H9 (cell line): Measurements from ENCODE around the gene EDIL3. TPM values are rescaled to one million over a fixed set of nuclear protein-coding genes. Genes with fewer than 3 reads are reported as not detected.

Source experiments
- DNase-seq: peaks from one replicate; pipeline ENCODE4 v3.0.0-alpha.2; 2017
- H2AFZ ChIP-seq: one replicate; pipeline ENCODE4 v1.6.1; 2013; ENCODE audit warnings: mild to moderate bottlenecking, low read length, control low read depth, moderate library complexity
- H2AK5ac ChIP-seq: 2 replicates; pipeline ENCODE4 v1.6.1; 2013; ENCODE audit warnings: low read length, control low read depth, mixed read lengths; ENCODE audit not compliant: insufficient read length
- H2BK120ac ChIP-seq: one replicate; pipeline ENCODE4 v1.6.1; 2013; ENCODE audit warnings: low read depth, mild to moderate bottlenecking, low read length, control low read depth, inconsistent platforms; ENCODE audit not compliant: poor library complexity, severe bottlenecking
- H2BK12ac ChIP-seq: 2 replicates; pipeline ENCODE4 v1.6.1; 2013; ENCODE audit warnings: low read length, control low read depth, mixed read lengths, low read depth; ENCODE audit not compliant: insufficient read length
- H2BK15ac ChIP-seq: 2 replicates; pipeline ENCODE4 v1.6.1; 2013; ENCODE audit warnings: low read depth, low read length, control low read depth
- H2BK20ac ChIP-seq: one replicate; pipeline ENCODE4 v1.6.1; 2013; ENCODE audit warnings: low read depth, mild to moderate bottlenecking, low read length, control low read depth, inconsistent platforms; ENCODE audit not compliant: poor library complexity, severe bottlenecking
- H2BK5ac ChIP-seq: 2 replicates; pipeline ENCODE4 v1.6.1; 2013; ENCODE audit warnings: low read length, control low read depth, mixed read lengths; ENCODE audit not compliant: insufficient read length
- H3K14ac ChIP-seq: 2 replicates; pipeline ENCODE4 v1.6.1; 2013; ENCODE audit warnings: low read length, control low read depth; ENCODE audit not compliant: insufficient read depth
- H3K18ac ChIP-seq: 2 replicates; pipeline ENCODE4 v1.6.1; 2013; ENCODE audit warnings: low read depth, mild to moderate bottlenecking, mixed read lengths, low read length, control low read depth; ENCODE audit not compliant: insufficient read length
- H3K23ac ChIP-seq: 2 replicates; pipeline ENCODE4 v1.6.1; 2013; ENCODE audit warnings: low read length, control low read depth, mixed read lengths, low read depth; ENCODE audit not compliant: insufficient read length
- H3K23me2 ChIP-seq: 2 replicates; pipeline ENCODE4 v1.6.1; 2013; ENCODE audit warnings: low read depth, mild to moderate bottlenecking, mixed read lengths, low read length, control low read depth; ENCODE audit not compliant: insufficient read length, poor library complexity, severe bottlenecking
- H3K27ac ChIP-seq: 2 replicates; pipeline ENCODE4 v1.5.1; 2013; ENCODE audit warnings: low read length, control low read depth, mixed read lengths, low read depth; ENCODE audit not compliant: insufficient read length
- H3K27me3 ChIP-seq: 2 replicates; pipeline ENCODE4 v1.6.1; 2013; ENCODE audit warnings: low read length, control low read depth, inconsistent platforms; ENCODE audit not compliant: insufficient read depth
- H3K4ac ChIP-seq: 2 replicates; pipeline ENCODE4 v1.6.1; 2013; ENCODE audit warnings: low read depth, mild to moderate bottlenecking, control low read depth, inconsistent platforms, low read length, moderate library complexity
- H3K4me1 ChIP-seq: 2 replicates; pipeline ENCODE4 v1.6.1; 2013; ENCODE audit warnings: low read length, control low read depth, inconsistent platforms; ENCODE audit not compliant: insufficient read depth
- H3K4me2 ChIP-seq: 2 replicates; pipeline ENCODE4 v1.6.1; 2013; ENCODE audit warnings: low read length, control low read depth, mixed read lengths; ENCODE audit not compliant: insufficient read length, insufficient read depth
- H3K56ac ChIP-seq: 2 replicates; pipeline ENCODE4 v1.6.1; 2013; ENCODE audit warnings: low read depth, mild to moderate bottlenecking, mixed read lengths, low read length, control low read depth; ENCODE audit not compliant: insufficient read length
- H3K79me1 ChIP-seq: 2 replicates; pipeline ENCODE4 v1.6.1; 2013; ENCODE audit warnings: low read depth, mild to moderate bottlenecking, moderate library complexity, low read length, control low read depth, inconsistent platforms; ENCODE audit not compliant: insufficient read depth, poor library complexity, severe bottlenecking
- H3K79me2 ChIP-seq: 2 replicates; pipeline ENCODE4 v1.6.1; 2013; ENCODE audit warnings: low read length, control low read depth, inconsistent platforms; ENCODE audit not compliant: insufficient read depth
- H3K9ac ChIP-seq: 2 replicates; pipeline ENCODE4 v1.6.1; 2013; ENCODE audit warnings: low read length, control low read depth, mixed read lengths; ENCODE audit not compliant: insufficient read length; ENCODE audit errors: extremely low read depth
- H3K9me3 ChIP-seq: one replicate; pipeline ENCODE4 v1.6.1; 2013; ENCODE audit warnings: low read depth, low read length, inconsistent platforms; ENCODE audit not compliant: control insufficient read depth
- H3T11ph ChIP-seq: one replicate; pipeline ENCODE4 v1.6.1; 2013; ENCODE audit warnings: mild to moderate bottlenecking, low read length, control low read depth, inconsistent platforms
- H4K20me1 ChIP-seq: one replicate; pipeline ENCODE4 v1.6.1; 2013; ENCODE audit not compliant: control insufficient read depth, insufficient read length, insufficient read depth
- H4K5ac ChIP-seq: 2 replicates; pipeline ENCODE4 v1.6.1; 2013; ENCODE audit warnings: low read depth, mild to moderate bottlenecking, mixed read lengths, low read length, control low read depth; ENCODE audit not compliant: insufficient read length
- H4K8ac ChIP-seq: replicated peaks from 2 replicates; pipeline ENCODE4 v1.6.1; 2013; ENCODE audit warnings: low read length, control low read depth, mixed read lengths, low read depth; ENCODE audit not compliant: insufficient read length
- H4K91ac ChIP-seq: 2 replicates; pipeline ENCODE4 v1.6.1; 2013; ENCODE audit warnings: low read depth, mild to moderate bottlenecking, moderate library complexity, mixed read lengths, low read length, control low read depth; ENCODE audit not compliant: insufficient read length
- H3K27ac Mint-ChIP-seq, 3 experiments: 2 replicates in 2 of 3; 3 replicates in 1 of 3; pipeline ENCODE4 v1.8.0; 2020 to 2021; ENCODE audit warnings: mixed read lengths in 3 of 3, mild to moderate bottlenecking in 1 of 3, moderate library complexity in 1 of 3
- H3K27me3 Mint-ChIP-seq: 2 replicates; pipeline ENCODE4 v1.8.0; 2021; ENCODE audit warnings: low read depth, mild to moderate bottlenecking, moderate library complexity, mixed read lengths
- H3K36me3 Mint-ChIP-seq, 3 experiments: 2 replicates in 2 of 3; 3 replicates in 1 of 3; pipeline ENCODE4 v1.8.0; 2020 to 2021; ENCODE audit warnings: low read depth in 3 of 3, mixed read lengths in 3 of 3; ENCODE audit not compliant: insufficient read depth in 1 of 3
- H3K4me1 Mint-ChIP-seq, 2 experiments: 2 replicates each; pipeline ENCODE4 v1.8.0; 2020; ENCODE audit warnings: mixed read lengths in 2 of 2
- H3K4me3 Mint-ChIP-seq, 2 experiments: 2 replicates in 1 of 2; 3 replicates in 1 of 2; pipeline ENCODE4 v1.8.0; 2020 to 2021; ENCODE audit warnings: mild to moderate bottlenecking in 2 of 2, mixed read lengths in 2 of 2, moderate library complexity in 1 of 2
- H3K9me3 Mint-ChIP-seq, 2 experiments: 2 replicates in 1 of 2; 3 replicates in 1 of 2; pipeline ENCODE4 v1.8.0; 2020; ENCODE audit warnings: mild to moderate bottlenecking in 2 of 2, mixed read lengths in 2 of 2, moderate library complexity in 1 of 2
- WGBS: extraction: QIAGEN DNeasy Blood & Tissue Kit; methylation state at CpG from one replicate; pipeline ENCODE4 v1.1.7; 2013; ENCODE audit warnings: missing lambda C conversion rate, low lambda C conversion rate, mixed read lengths; ENCODE audit not compliant: insufficient read length; ENCODE audit errors: extremely low coverage; 5-methylcytosine and 5-hydroxymethylcytosine counted together
- total RNA-seq: library from RNA; stranded (reverse); gene quantifications from 2 replicates; pipeline ENCODE4 v1.2.1, GENCODE V29; 2021
- TF ChIP-seq, protein P1 (sequence below): fragments of 200-600 bp; sonication (generic); conservative IDR thresholded peaks from 3 replicates; pipeline ENCODE4 v1.8.0; 2021; ENCODE audit warnings: antibody characterized with exemption, mild to moderate bottlenecking

The EDIL3 gene
- total RNA-seq, 1 experiment from 2014 or later: 61.9 TPM

DNA sequence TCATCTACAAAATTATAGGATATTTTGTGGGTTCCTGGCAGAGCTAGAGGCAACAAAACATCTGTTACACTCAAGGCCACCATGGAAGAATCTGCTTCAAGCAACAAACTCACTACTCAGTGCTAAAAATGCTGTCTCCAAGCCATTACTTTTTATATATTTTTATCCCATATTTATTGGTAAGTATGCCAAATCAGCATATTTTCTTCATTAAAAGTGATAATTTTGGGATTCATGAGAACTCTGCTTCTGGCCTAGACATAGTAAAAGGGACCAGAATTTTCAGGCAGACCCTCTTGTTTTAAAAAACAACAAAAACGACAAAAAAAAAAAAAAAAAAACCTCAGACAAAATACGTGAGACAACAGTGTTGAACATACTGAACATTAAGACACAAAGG, 236.0 kb downstream of the EDIL3 start:
- Histone ChIP-seq H3K23ac (no peak overlapping the region), H3K4ac (no peak overlapping the region), H3K9me3 (no peaks in the 10 kb centered on the region), H3K79me1 (no peaks in the 10 kb centered on the region), H2BK12ac (no peak overlapping the region), H4K91ac (no peak overlapping the region), H3K23me2 (no peaks in the 10 kb centered on the region), H3K4me2 (no peak overlapping the region), H2BK20ac (no peak overlapping the region), H3T11ph (no peak overlapping the region), H4K8ac (no peak overlapping the region), H2BK5ac (no peak overlapping the region), H3K9ac (no peak overlapping the region), H3K56ac (no peak overlapping the region), H2BK120ac (no peak overlapping the region), H3K14ac (no peak overlapping the region), H3K18ac (no peak overlapping the region), H2AK5ac (no peak overlapping the region), H2BK15ac (no peak overlapping the region), H3K27ac (no peak overlapping the region), H3K27me3 (no peaks in the 10 kb centered on the region), H4K20me1 (no peaks in the 10 kb centered on the region), H2AFZ (no peak overlapping the region), H4K5ac (no peak overlapping the region), H3K4me1 (no peaks in the 10 kb centered on the region), H3K79me2 (no peaks in the 10 kb centered on the region)
- peaks cover 4% of the 10 kb centered on the region in 2 experiments for H3K4me1 Mint-ChIP-seq
- TF ChIP-seq, protein P1, sequence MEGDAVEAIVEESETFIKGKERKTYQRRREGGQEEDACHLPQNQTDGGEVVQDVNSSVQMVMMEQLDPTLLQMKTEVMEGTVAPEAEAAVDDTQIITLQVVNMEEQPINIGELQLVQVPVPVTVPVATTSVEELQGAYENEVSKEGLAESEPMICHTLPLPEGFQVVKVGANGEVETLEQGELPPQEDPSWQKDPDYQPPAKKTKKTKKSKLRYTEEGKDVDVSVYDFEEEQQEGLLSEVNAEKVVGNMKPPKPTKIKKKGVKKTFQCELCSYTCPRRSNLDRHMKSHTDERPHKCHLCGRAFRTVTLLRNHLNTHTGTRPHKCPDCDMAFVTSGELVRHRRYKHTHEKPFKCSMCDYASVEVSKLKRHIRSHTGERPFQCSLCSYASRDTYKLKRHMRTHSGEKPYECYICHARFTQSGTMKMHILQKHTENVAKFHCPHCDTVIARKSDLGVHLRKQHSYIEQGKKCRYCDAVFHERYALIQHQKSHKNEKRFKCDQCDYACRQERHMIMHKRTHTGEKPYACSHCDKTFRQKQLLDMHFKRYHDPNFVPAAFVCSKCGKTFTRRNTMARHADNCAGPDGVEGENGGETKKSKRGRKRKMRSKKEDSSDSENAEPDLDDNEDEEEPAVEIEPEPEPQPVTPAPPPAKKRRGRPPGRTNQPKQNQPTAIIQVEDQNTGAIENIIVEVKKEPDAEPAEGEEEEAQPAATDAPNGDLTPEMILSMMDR: no peak
- peak overlapping the region; percentile 2 to 87 (median 82); a peak in 5 of 7 replicates for H3K27ac Mint-ChIP-seq
- no CpG with 5 or more reads among the region's 2 CpGs for WGBS
- no peaks in the 10 kb centered on the region for H3K9me3 Mint-ChIP-seq
- no peak overlapping the region for H3K4me3 Mint-ChIP-seq
- H3K36me3 Mint-ChIP-seq: no peaks in the 10 kb centered on the region
- H3K27me3 Mint-ChIP-seq: no peaks in the 10 kb centered on the region
- DNase-seq: no peak
